ENCODE measurements around the gene LPA.

LPA gene

GRCh38 chr6:160509610-160510009 is 154.5 kb downstream of the LPA start:
- DNase-seq (ENCODE audit: low read depth in 2 of 2) = no peak
- H3K4me3 ChIP-seq (replicated peaks in 1 of 2; ENCODE audit: low read depth in 2 of 2, low read length in 2 of 2) = no peak overlapping the region
- TF ChIP-seq CTCF (IDR thresholded peaks at IDR 0.05; ENCODE audit: low read depth, low read length) = no peak

GRCh38 chr6:160508599-160508998 is 155.5 kb downstream of the LPA start:
- TF ChIP-seq CTCF (IDR thresholded peaks at IDR 0.05; ENCODE audit: low read depth, low read length) = no peak
- H3K4me3 ChIP-seq (replicated peaks in 1 of 2; ENCODE audit: low read depth in 2 of 2, low read length in 2 of 2) = no peak overlapping the region
- DNase-seq (ENCODE audit: low read depth in 2 of 2) = no peak

- no peak for TF ChIP-seq CTCF (IDR thresholded peaks at IDR 0.05; ENCODE audit: low read depth, low read length)
- no peak overlapping the region for H3K4me3 ChIP-seq (replicated peaks in 1 of 2; ENCODE audit: low read depth in 2 of 2, low read length in 2 of 2)
- peak in 1 of 2 donors; percentile 2 for DNase-seq (ENCODE audit: low read depth in 2 of 2)
Observed at GRCh38 chr6:160507420-160507819, 156.7 kb downstream of the LPA start.

- peak; percentile 26 to 55 for DNase-seq (ENCODE audit: low read depth in 2 of 2)
- TF ChIP-seq CTCF (IDR thresholded peaks at IDR 0.05; ENCODE audit: low read depth, low read length) = no peak
- no peak overlapping the region for H3K4me3 ChIP-seq (replicated peaks in 1 of 2; ENCODE audit: low read depth in 2 of 2, low read length in 2 of 2)
Observed at GRCh38 chr6:160505970-160506369, 158.1 kb downstream of the LPA start.

GRCh38 chr6:160500639-160501038 is 163.4 kb downstream of the LPA start:
- TF ChIP-seq CTCF (IDR thresholded peaks at IDR 0.05; ENCODE audit: low read depth, low read length) = no peak
- H3K4me3 ChIP-seq (replicated peaks in 1 of 2; ENCODE audit: low read depth in 2 of 2, low read length in 2 of 2) = no peak overlapping the region
- DNase-seq (ENCODE audit: low read depth in 2 of 2) = no peak

GRCh38 chr6:160494576-160494975 is 169.5 kb downstream of the LPA start:
- no peak overlapping the region for H3K4me3 ChIP-seq (replicated peaks in 1 of 2; ENCODE audit: low read depth in 2 of 2, low read length in 2 of 2)
- DNase-seq (ENCODE audit: low read depth in 2 of 2) = peak; percentile 69 to 85
- no peak for TF ChIP-seq CTCF (IDR thresholded peaks at IDR 0.05; ENCODE audit: low read depth, low read length)

GRCh38 chr6:160489091-160489490 is 175.0 kb downstream of the LPA start:
- TF ChIP-seq CTCF (IDR thresholded peaks at IDR 0.05; ENCODE audit: low read depth, low read length) = no peak
- no peak overlapping the region for H3K4me3 ChIP-seq (replicated peaks in 1 of 2; ENCODE audit: low read depth in 2 of 2, low read length in 2 of 2)
- DNase-seq (ENCODE audit: low read depth in 2 of 2) = peak; percentile 36 to 51

Measured in cardiac fibroblast (primary cell).